T-cell (primary cell): ENCODE measurements around the gene STN1. TPM values are rescaled to one million over a fixed set of nuclear protein-coding genes. Genes with fewer than 3 reads are reported as not detected.

Source experiments
- ATAC-seq, 4 experiments: fragments of 200-7000 bp in 3 of 4; fragments of 150-1000 bp in 1 of 4; cut with Tn5 transposase; replicated peaks in 1 of 4; 1 replicate in 3 of 4; 2 replicates in 1 of 4; pipeline ENCODE4 v1.10.0; 2021; ENCODE audit warnings: moderate library complexity in 3 of 4, mild to moderate bottlenecking in 2 of 4, moderate number of reproducible peaks in 1 of 4
- CTCF ChIA-PET, 2 donors: fragments of 300-600 bp; sonication (Branson Sonifier 250); formaldehyde crosslinking; loops; one replicate each; lab custom pipeline; 2022; ENCODE audit warnings: antibody characterized with exemption in 2 of 2; lab: Charles Lee
- POLR2A ChIA-PET, 2 donors: fragments of 300-600 bp; sonication (Branson Sonifier 250); formaldehyde crosslinking; loops; one replicate each; lab custom pipeline; 2022; ENCODE audit warnings: antibody characterized with exemption in 2 of 2; lab: Charles Lee
- DNase-seq, 35 experiments: peaks; one replicate each; pipeline versions ENCODE4 v3.0.0 to v3.0.0-alpha.2; 2013 to 2023
- H3K27ac ChIP-seq: one replicate; pipeline ENCODE4 v1.5.1; 2013; ENCODE audit warnings: low read length
- H3K27me3 ChIP-seq, 2 experiments: replicated peaks in 1 of 2; 1 replicate in 1 of 2; 2 replicates in 1 of 2; pipeline versions ENCODE4 v1.6.1 to v1.7.0; 2013; ENCODE audit warnings: low read length in 1 of 2, mixed read lengths in 1 of 2; ENCODE audit not compliant: control insufficient read depth in 2 of 2, insufficient read depth in 2 of 2; ENCODE audit errors: extremely low read depth in 1 of 2
- H3K36me3 ChIP-seq, 2 donors: 1 replicate in 1 of 2; 2 replicates in 1 of 2; pipeline versions ENCODE4 v1.6.1 to v1.7.0; 2013; ENCODE audit warnings: low read length in 1 of 2; ENCODE audit not compliant: control insufficient read depth in 2 of 2, insufficient read depth in 1 of 2; ENCODE audit errors: extremely low read depth in 1 of 2
- H3K4me1 ChIP-seq, 2 experiments: 1 replicate in 1 of 2; 2 replicates in 1 of 2; pipeline versions ENCODE4 v1.6.1 to v1.7.0; 2013; ENCODE audit warnings: low read length in 2 of 2, mixed read lengths in 1 of 2; ENCODE audit not compliant: insufficient read depth in 2 of 2, control insufficient read depth in 1 of 2; ENCODE audit errors: extremely low read depth in 1 of 2
- H3K4me3 ChIP-seq, 2 donors: 1 replicate in 1 of 2; 2 replicates in 1 of 2; pipeline versions ENCODE4 v1.5.1 to v1.7.0; 2013; ENCODE audit warnings: mild to moderate bottlenecking in 2 of 2, low read length in 1 of 2, moderate library complexity in 1 of 2; ENCODE audit not compliant: control insufficient read depth in 1 of 2; ENCODE audit errors: extremely low read depth in 1 of 2
- H3K9me3 ChIP-seq: 2 replicates; pipeline ENCODE4 v1.7.0; 2013
- H3K27ac Mint-ChIP-seq, 2 donors: one replicate each; pipeline ENCODE4 v1.8.0; 2020 to 2021; ENCODE audit warnings: mild to moderate bottlenecking in 2 of 2, mixed read lengths in 2 of 2
- H3K27me3 Mint-ChIP-seq, 2 donors: one replicate each; pipeline ENCODE4 v1.8.0; 2021 to 2022; ENCODE audit warnings: mixed read lengths in 2 of 2
- H3K36me3 Mint-ChIP-seq: one replicate; pipeline ENCODE4 v1.8.0; 2021; ENCODE audit warnings: mixed read lengths
- H3K4me1 Mint-ChIP-seq, 3 donors: one replicate each; pipeline ENCODE4 v1.8.0; 2020 to 2022; ENCODE audit warnings: mixed read lengths in 3 of 3, mild to moderate bottlenecking in 1 of 3
- H3K4me3 Mint-ChIP-seq, 3 donors: one replicate each; pipeline ENCODE4 v1.8.0; 2020 to 2022; ENCODE audit warnings: mild to moderate bottlenecking in 3 of 3, mixed read lengths in 3 of 3, moderate library complexity in 3 of 3
- H3K9me3 Mint-ChIP-seq, 3 donors: one replicate each; pipeline ENCODE4 v1.8.0; 2020 to 2022; ENCODE audit warnings: mixed read lengths in 3 of 3
- WGBS: methylation state at CpG from one replicate; pipeline ENCODE4 v1.1.5; 2013; ENCODE audit warnings: missing lambda C conversion rate; ENCODE audit not compliant: insufficient coverage; 5-methylcytosine and 5-hydroxymethylcytosine counted together
- total RNA-seq, 35 experiments: library from RNA in 6 of 35; stranded (reverse) in 6 of 35; fragments of 120-200 nt in 1 of 35; gene quantifications; one replicate each; pipeline versions ENCODE4 v1.2.1 to v1.2.4 and lab custom pipeline; 2013 to 2026

The STN1 gene
- total RNA-seq, 5 donors from 2014 or later (not counting 1 experiment from before 2014, with no cell fraction given): 37.6 to 47.5 (median 41.8) TPM

GRCh38 chr10:103833731-103834365 lies 84.1 kb downstream of the STN1 start:
- H3K4me1 ChIP-seq: no peaks in the 10 kb centered on the region
- no peak overlapping the region for H3K27ac ChIP-seq
- Mint-ChIP-seq H3K4me3 (no peak overlapping the region), H3K4me1 (no peaks in the 10 kb centered on the region), H3K27me3 (no peaks in the 10 kb centered on the region), H3K27ac (no peak overlapping the region), H3K9me3 (peaks cover 0 to 3% (median 0%) of the 10 kb centered on the region in 3 donors), H3K36me3 (peaks cover 2% of the 10 kb centered on the region)
- CTCF ChIA-PET: no interaction called here
- H3K4me3 ChIP-seq: no peak overlapping the region
- H3K36me3 ChIP-seq: no peaks in the 10 kb centered on the region
- POLR2A ChIA-PET: interaction anchor here in 1 of 2 donors (0.7 kb wide), 1 partner anchor 100 kb away, joined by 3 read pairs; no protein-coding TSS in a partner anchor
- 80% methylated on average over 2 of the region's 5 CpGs for WGBS
- peaks cover 0 to 4% of the 10 kb centered on the region in 2 experiments for H3K27me3 ChIP-seq
- no peaks in the 10 kb centered on the region for H3K9me3 ChIP-seq
- ATAC-seq (no peak), DNase-seq (no peak)

GRCh38 chr10:103832806-103833205 lies 85.2 kb downstream of the STN1 start:
- WGBS: no CpG with 5 or more reads among the region's 2 CpGs
- H3K9me3 Mint-ChIP-seq: peaks cover 0 to 3% (median 0%) of the 10 kb centered on the region in 3 donors
- H3K4me3 Mint-ChIP-seq: no peak overlapping the region
- H3K4me1 Mint-ChIP-seq: no peaks in the 10 kb centered on the region
- Histone ChIP-seq H3K27ac (no peak overlapping the region), H3K27me3 (peaks cover 0 to 4% of the 10 kb centered on the region in 2 experiments), H3K4me1 (no peaks in the 10 kb centered on the region), H3K36me3 (no peaks in the 10 kb centered on the region), H3K4me3 (no peak overlapping the region), H3K9me3 (no peaks in the 10 kb centered on the region)
- H3K27ac Mint-ChIP-seq: no peak overlapping the region
- ATAC-seq (no peak), DNase-seq (no peak)
- POLR2A ChIA-PET: no interaction called here
- H3K36me3 Mint-ChIP-seq: peaks cover 2% of the 10 kb centered on the region
- CTCF ChIA-PET: no interaction called here
- no peaks in the 10 kb centered on the region for H3K27me3 Mint-ChIP-seq

Other genes with a start within 250 kb of the STN1 start
- 10 to 100 TPM in 2 of 5 donors, 1 to 10 TPM in 3; 5.8 to 11.8 (median 9.8) TPM for gene SH3PXD2A, start 62.6 kb downstream of the STN1 start, total RNA-seq
- gene SLK, start 49.0 kb upstream of the STN1 start, total RNA-seq: 10 to 100 TPM; 20.9 to 30.4 (median 27.3) TPM
- under 1 TPM in 1 of 5 donors, not detected in 4; 0.16 TPM for gene COL17A1, start 167.7 kb upstream of the STN1 start, total RNA-seq
- gene SFR1, start 204.0 kb upstream of the STN1 start, total RNA-seq: 10 to 100 TPM in 2 of 5 donors, 1 to 10 TPM in 3; 9.0 to 11.3 (median 9.7) TPM